ENCODE measurements around the gene NLRP9. TPM values are rescaled to one million over a fixed set of nuclear protein-coding genes. Genes with fewer than 3 reads are reported as not detected.

NLRP9 gene
- total and polyA plus RNA-seq, 2 of the 4 experiments (the other 2 are of a cell fraction) = not detected

- Histone ChIP-seq H3K4ac (ENCODE audit: low read depth, low read length) (no peak overlapping the region), H2BK120ac (ENCODE audit: low read depth, low read length) (no peak overlapping the region), H3K14ac (replicated peaks; ENCODE audit: low read depth, low read length) (no peak overlapping the region), H2BK20ac (ENCODE audit: low read depth, low read length) (no peak overlapping the region), H2AK9ac (replicated peaks; ENCODE audit: low read depth, low read length, poor library complexity) (no peak overlapping the region), H2BK5ac (ENCODE audit: low read depth, low read length, poor library complexity, severe bottlenecking) (no peak overlapping the region), H3K9me1 (ENCODE audit: insufficient read depth, low read length) (no peaks in the 10 kb centered on the region), H2BK15ac (ENCODE audit: low read depth, low read length) (no peak overlapping the region), H3K27ac (ENCODE audit: insufficient read depth, low read length) (no peak overlapping the region), H3K9ac (ENCODE audit: low read depth, low read length) (no peak overlapping the region), H2AFZ (replicated peaks; ENCODE audit: low read length, poor library complexity) (no peak overlapping the region), H4K5ac (ENCODE audit: low read depth, low read length) (no peak overlapping the region), H3K27me3 (ENCODE audit: control insufficient read depth, insufficient read depth, low read length) (no peaks in the 10 kb centered on the region), H3K4me2 (ENCODE audit: low read depth, low read length) (no peak overlapping the region), H3K79me1 (ENCODE audit: low read depth in 1 of 2, low read length in 2 of 2) (peaks cover 19 to 70% of the 10 kb centered on the region in 2 experiments), H3K4me3 (ENCODE audit: insufficient read depth, low read depth, low read length) (no peak overlapping the region), H4K8ac (ENCODE audit: low read depth in 2 of 2, low read length in 2 of 2) (no peak overlapping the region), H4K20me1 (ENCODE audit: insufficient read depth, low read length) (peaks cover 89% of the 10 kb centered on the region), H3K9me3 (ENCODE audit: control insufficient read depth, insufficient read depth, low read length) (no peaks in the 10 kb centered on the region), H2AK5ac (ENCODE audit: low read depth, low read length) (no peak overlapping the region), H3K56ac (ENCODE audit: extremely low read depth, insufficient read depth, low read length) (no peak overlapping the region), H3K4me1 (ENCODE audit: control insufficient read depth, insufficient read depth, low read length) (no peaks in the 10 kb centered on the region), H3K23ac (ENCODE audit: low read depth, low read length) (no peak overlapping the region), H4K91ac (ENCODE audit: insufficient read depth, low read depth, low read length) (no peak overlapping the region), H3K36me3 (ENCODE audit: control insufficient read depth, insufficient read depth, low read length) (peaks cover 85% of the 10 kb centered on the region), H3K18ac (ENCODE audit: low read depth, low read length) (no peak overlapping the region)
- in situ Hi-C loops (cut with MboI; ENCODE audit: low sequenced_read_pairs) = loop anchor here (25.0 kb wide), 2 partner anchors 1202 to 1527 kb away; partner anchors contain the start of genes CDC42EP5, CNOT3 and LENG9
- DNase-seq (no peak), ATAC-seq (ENCODE audit: low read depth) (no peak)
- WGBS, 2 experiments (ENCODE audit: extremely low coverage in 2 of 2, insufficient read length in 1 of 2) = 97% methylated on average over 12 of the region's 20 CpGs; no CpG with 5 or more reads in 1 of the 2 experiments
- TF ChIP-seq SMC3 (IDR thresholded peaks at IDR 0.05; ENCODE audit: low read depth, low read length) = no peak
- ChIA-PET POLR2A (ENCODE audit: unreplicated experiment) (no interaction called here), CTCF (no interaction called here)
- no TSS peak for BruUV-seq (replicated peaks)
- intact Hi-C loops (cut with micrococcal nuclease) = no loop called here
- dilution Hi-C loops (cut with HindIII; ENCODE audit: low sequenced_read_pairs, unreplicated experiment) = no loop called here
Measured at GRCh38 chr19:55663846-55664536, 74.2 kb downstream of the NLRP9 start.

All from IMR-90 (cell line).